BLaER1 (cell line): ENCODE measurements around the gene CPT1B.

ENCODE experiments used
- H3K27ac ChIP-seq: shearing (Covaris generic); formaldehyde crosslinking; 2 replicates; pipeline ENCODE4 v1.8.1; 2022
- H3K27me3 ChIP-seq: shearing (Covaris generic); formaldehyde crosslinking; 2 replicates; pipeline ENCODE4 v1.8.1; 2022
- H3K36me3 ChIP-seq: shearing (Covaris generic); formaldehyde crosslinking; 2 replicates; pipeline ENCODE4 v1.8.1; 2022
- H3K4me1 ChIP-seq: shearing (Covaris generic); formaldehyde crosslinking; 2 replicates; pipeline ENCODE4 v1.8.1; 2022
- H3K4me2 ChIP-seq: shearing (Covaris generic); formaldehyde crosslinking; 2 replicates; pipeline ENCODE4 v1.8.1; 2022
- H3K4me3 ChIP-seq: shearing (Covaris generic); formaldehyde crosslinking; 2 replicates; pipeline ENCODE4 v1.8.1; 2022
- H3K9ac ChIP-seq: shearing (Covaris generic); formaldehyde crosslinking; 2 replicates; pipeline ENCODE4 v1.8.1; 2022
- H3K9me3 ChIP-seq: shearing (Covaris generic); formaldehyde crosslinking; 2 replicates; pipeline ENCODE4 v1.8.1; 2022
- H4K20me1 ChIP-seq: shearing (Covaris generic); formaldehyde crosslinking; 2 replicates; pipeline ENCODE4 v1.8.1; 2022
- Cebpa-rat ChIP-seq: shearing (Covaris generic); IDR thresholded peaks from 2 replicates; pipeline ENCODE4 v1.8.1; 2022

Gene CPT1B

DNA sequence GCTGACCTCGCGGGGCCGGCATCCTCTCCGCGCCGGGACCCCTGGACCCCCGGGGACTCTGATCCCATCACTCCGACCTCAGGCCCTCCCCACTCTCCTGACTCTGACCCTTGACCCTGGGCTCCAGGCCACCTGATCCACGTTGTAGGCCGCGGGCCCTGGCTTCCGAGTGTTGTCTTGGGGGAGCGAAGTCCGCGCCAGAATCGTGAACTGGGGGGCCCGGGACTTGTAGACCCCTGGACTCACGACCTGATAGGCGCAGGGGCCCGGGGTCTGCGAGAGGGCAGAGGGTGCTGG, 47.7 kb downstream of the CPT1B start:
- Histone ChIP-seq H3K4me3 (peak overlapping the region; percentile 63), H3K4me1 (peaks cover 44% of the 10 kb centered on the region), H3K9ac (no peak overlapping the region), H3K27ac (no peak overlapping the region), H3K36me3 (no peaks in the 10 kb centered on the region), H4K20me1 (peaks cover 39% of the 10 kb centered on the region), H3K9me3 (peaks cover 18% of the 10 kb centered on the region), H3K4me2 (peak overlapping the region; percentile 73), H3K27me3 (peaks cover 67% of the 10 kb centered on the region)
- no peak for TF ChIP-seq Cebpa-rat

DNA sequence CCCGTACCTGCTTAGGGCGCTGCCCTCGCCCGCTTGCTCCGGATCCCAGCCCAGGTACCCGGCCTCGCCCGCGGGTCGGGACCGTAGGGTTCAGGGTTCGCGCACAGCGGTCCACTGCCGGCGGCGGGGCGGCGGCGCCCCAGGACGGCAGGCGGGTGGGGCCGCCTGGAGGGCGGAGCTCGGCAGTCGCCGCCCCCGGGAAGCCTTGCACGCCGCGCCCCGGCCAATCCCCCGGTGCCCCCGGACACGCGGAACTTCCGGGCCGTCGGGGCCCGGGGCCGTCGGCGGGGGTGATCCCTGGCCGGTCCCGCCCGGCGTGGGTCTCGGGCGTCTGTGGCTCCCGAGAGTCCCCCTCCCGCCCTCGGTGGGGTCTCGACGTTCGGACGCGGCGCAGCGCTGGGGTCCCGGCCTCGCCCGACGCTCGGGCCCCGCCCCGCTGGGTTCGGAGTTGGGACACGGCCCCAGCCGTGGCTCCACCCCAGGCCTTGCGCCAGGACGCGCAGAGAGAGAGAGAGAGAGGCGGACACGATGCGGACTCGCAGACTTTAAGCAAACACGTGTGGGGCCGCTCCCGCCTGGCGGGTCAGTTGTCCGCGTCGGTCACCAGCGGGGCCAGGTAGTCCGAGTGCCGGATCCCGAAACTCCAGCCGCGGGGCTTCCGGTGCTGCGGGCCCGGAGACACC, 48.2 kb downstream of the CPT1B start, which contains the start of gene TYMP:
TYMP (minus strand) TSS at position 116 of the 683 bp plus-strand sequence. CDS start 303 bp downstream, outside the sequence.
- Histone ChIP-seq H3K9me3 (peaks cover 18% of the 10 kb centered on the region), H3K27me3 (peaks cover 67% of the 10 kb centered on the region), H4K20me1 (peaks cover 39% of the 10 kb centered on the region), H3K4me1 (peaks cover 44% of the 10 kb centered on the region), H3K36me3 (no peaks in the 10 kb centered on the region), H3K4me2 (peak within 1 kb of the TSS; percentile 73), H3K9ac (0 out of 2 replicates have a peak within 1 kb of the TSS, but pooled peaks have one; percentile 10), H3K4me3 (peak within 1 kb of the TSS; percentile 63), H3K27ac (no peak within 1 kb of the TSS)
- no peak for TF ChIP-seq Cebpa-rat

DNA sequence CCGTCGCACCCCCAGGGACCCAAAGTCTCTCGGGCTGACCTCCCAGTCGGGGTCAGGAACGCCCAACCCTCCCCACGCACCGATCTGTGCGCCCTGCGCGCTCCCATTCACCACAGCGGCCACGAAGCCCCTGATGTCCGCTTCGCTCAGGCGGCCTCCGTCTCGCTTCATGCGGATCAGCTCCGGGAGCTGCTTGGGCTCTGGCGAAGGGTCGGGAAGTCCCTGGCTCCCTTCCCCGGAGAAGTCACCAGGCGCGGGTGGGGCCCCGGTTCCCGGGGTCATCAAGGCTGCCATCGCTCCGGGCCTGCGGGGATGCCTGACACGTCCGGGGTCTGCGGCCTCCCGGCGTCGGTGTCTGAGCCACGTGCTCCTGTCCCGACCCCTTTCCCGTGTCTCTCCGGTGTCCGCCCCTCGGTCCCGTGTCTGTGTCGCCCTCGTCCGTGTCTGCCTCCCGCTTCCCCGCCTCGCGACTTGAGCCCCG, 48.8 kb downstream of the CPT1B start:
- H3K36me3 ChIP-seq, result no peaks in the 10 kb centered on the region
- H3K27me3 ChIP-seq, result peaks cover 67% of the 10 kb centered on the region
- peak overlapping the region; percentile 73 for H3K4me2 ChIP-seq
- no peak overlapping the region for H3K9ac ChIP-seq
- H3K4me1 ChIP-seq, result peaks cover 49% of the 10 kb centered on the region
- H3K27ac ChIP-seq, result no peak overlapping the region
- H4K20me1 ChIP-seq, result peaks cover 43% of the 10 kb centered on the region
- H3K4me3 ChIP-seq, result peak overlapping the region; percentile 63
- TF ChIP-seq Cebpa-rat, result no peak
- H3K9me3 ChIP-seq, result peaks cover 18% of the 10 kb centered on the region

DNA sequence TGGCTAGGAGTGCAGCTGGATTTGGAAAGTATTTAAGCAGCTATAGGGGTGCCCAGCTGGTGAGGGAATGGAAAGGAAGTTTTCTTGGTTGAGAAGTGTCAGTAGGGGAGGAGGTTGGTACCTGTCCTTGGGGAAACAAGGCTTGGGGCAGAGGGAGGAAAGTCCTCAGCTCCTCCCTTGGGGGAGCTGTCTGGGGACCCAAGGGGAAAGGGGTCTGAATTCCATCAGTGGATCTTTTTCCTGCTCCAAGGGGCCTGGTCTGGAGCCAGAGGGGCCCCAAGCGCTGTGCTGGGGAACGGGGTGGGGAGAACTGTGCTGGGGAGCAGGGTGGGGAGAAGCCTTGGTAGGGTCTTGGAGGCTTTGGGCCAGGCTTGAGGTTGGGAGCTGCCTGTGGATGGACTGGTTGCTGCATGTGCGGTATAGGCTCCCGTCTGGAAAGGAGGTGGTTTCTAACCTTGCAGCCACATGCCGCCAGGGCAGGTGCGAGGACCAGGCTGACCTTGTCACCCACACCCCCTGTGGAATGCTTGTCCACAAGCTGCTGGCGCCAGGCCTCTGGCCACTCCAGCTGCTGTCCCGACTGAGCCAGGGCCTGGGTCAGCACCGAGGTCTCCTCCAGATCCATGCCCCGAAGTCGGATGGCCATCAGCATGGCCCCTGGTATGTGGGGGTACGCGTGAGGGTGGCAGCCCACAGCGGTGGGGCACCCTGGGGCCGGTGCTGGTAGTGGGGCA, 49.4 kb downstream of the CPT1B start:
- H3K27me3 ChIP-seq, result peaks cover 61% of the 10 kb centered on the region
- peaks cover 50% of the 10 kb centered on the region for H4K20me1 ChIP-seq
- H3K36me3 ChIP-seq, result peaks cover 4% of the 10 kb centered on the region
- peak overlapping the region; percentile 28 for H3K4me2 ChIP-seq
- H3K27ac ChIP-seq, result no peak overlapping the region
- no peak for TF ChIP-seq Cebpa-rat
- no peak overlapping the region for H3K4me3 ChIP-seq
- H3K9me3 ChIP-seq, result peaks cover 18% of the 10 kb centered on the region
- no peak overlapping the region for H3K9ac ChIP-seq
- H3K4me1 ChIP-seq, result peaks cover 55% of the 10 kb centered on the region

DNA sequence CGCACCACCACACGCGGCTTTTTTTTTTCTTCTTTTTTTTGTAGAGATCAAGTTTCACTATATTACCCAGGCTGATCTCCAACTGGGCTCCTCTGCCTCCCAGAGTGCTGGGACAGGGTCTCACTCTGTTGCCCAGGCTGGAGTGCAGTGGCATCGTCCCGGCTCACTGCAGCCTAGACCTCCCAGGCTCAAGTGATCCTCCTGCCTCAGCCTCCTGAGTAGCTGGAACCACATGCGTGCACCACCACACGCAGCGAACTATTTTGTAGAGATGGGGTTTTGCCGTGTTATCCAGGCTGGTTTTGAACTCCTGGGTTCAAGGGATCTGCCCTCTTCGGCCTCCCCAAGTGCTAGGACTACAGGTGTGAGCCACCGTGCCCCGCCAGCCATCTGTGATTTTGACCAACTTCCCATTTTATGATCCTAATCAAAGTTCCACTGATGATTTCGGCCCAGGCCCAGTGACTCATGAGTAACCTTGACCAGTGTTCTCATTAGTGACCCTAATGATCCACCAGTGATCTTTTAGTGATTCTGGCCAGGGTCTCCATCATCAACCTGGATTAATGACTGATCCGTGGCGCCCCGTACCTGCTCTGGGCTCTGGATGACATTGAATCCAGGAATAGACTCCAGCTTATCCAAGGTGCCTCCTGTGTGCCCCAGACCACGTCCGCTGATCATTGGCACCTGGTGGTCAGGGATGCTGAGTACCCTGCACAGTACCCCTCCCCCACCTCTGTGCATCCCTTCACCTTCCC, 50.1 kb downstream of the CPT1B start:
- H3K9me3 ChIP-seq, result peaks cover 18% of the 10 kb centered on the region
- H3K4me2 ChIP-seq, result peak overlapping the region; percentile 28
- H3K36me3 ChIP-seq, result peaks cover 11% of the 10 kb centered on the region
- H3K4me1 ChIP-seq, result peaks cover 57% of the 10 kb centered on the region
- no peak overlapping the region for H3K9ac ChIP-seq
- H4K20me1 ChIP-seq, result peaks cover 57% of the 10 kb centered on the region
- no peak overlapping the region for H3K4me3 ChIP-seq
- TF ChIP-seq Cebpa-rat, result no peak
- peaks cover 53% of the 10 kb centered on the region for H3K27me3 ChIP-seq
- H3K27ac ChIP-seq, result no peak overlapping the region

DNA sequence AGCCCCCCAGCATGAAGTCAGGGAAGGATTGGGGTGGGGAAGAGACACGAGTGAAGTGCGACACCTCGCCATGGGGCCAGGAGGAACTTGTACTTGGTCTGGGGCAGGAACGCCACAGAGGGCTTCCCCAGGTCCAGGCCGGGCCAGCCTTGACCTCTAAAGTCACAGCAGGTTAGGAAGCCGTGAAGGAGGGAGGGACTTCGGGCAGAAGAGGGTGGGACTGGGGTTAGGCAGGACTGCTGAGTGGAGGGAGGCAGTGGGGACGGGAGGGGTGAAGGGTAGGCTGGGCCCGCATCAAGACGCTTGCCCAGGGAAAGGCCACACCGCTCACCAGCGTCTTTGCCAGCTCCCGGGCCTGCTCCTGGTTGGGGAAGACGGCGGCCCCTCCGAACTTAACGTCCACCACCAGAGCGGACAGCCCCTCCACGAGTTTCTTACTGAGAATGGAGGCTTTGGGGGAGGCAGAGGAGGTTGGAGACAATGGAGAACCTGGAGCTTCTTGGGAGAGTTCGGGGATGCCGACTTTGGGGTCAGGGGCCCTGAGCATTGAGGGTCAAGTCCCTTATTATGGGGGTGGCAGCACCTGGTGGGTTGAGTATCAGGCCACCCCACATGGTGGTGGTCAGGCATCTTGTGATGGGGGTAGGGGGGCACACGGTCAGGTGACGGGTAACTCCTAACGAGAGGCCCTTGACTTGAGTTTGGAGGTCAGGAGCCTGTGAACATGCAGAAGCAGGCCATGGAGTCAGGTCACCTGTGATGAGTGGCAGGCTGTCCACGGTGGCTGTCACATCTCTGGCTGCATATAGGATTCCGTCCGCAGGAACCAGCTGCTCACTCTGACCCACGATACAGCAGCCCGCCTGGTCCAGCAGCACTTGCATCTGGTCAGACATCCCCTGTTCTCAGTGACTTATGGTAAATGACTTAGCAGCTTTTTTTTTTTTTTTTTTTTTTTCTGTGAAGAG, 51.1 kb downstream of the CPT1B start:
- Histone ChIP-seq H3K27me3 (peaks cover 44% of the 10 kb centered on the region), H3K27ac (peak overlapping the region; percentile 94), H3K4me3 (peak overlapping the region; percentile 80), H3K9ac (peak overlapping the region; percentile 88), H3K4me1 (peaks cover 57% of the 10 kb centered on the region), H3K36me3 (peaks cover 21% of the 10 kb centered on the region), H4K20me1 (peaks cover 60% of the 10 kb centered on the region), H3K4me2 (peak overlapping the region; percentile 94), H3K9me3 (peaks cover 18% of the 10 kb centered on the region)
- no peak for TF ChIP-seq Cebpa-rat

DNA sequence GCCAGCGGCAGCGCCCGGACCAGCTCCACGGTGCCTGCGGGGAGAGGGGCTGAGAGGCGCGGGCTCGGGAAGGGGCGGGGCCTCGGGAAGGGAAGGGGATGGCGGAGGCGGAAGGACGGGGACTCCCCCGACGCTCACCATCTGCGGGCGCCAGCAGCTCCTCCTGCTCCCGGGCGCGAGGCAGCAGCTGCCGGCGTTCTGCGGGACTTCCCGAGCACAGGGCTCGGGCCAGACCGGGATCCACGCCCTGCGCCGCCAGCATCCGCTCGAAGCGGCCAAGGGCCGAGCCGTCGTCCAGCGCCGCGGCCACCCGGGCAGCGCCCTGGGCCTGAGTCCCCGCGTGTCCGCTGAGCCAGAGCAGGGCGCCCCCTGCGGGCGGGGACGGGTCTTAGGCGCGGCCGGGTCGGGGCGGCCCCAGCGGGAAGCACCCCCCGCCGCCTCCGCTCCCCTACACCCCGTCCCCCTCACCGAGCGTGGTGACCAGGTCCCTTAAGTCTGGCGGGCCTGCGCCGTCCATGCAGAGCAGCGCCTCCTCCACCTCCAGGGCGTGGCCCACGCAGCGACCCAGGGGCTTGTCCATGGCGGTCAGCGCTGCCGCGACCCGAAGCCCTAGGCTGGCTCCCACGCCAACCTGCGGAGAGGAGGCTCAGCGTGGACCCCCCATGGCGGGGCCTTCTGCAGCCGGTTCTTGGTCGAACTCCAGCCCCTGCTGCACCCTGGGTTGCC, 52.0 kb downstream of the CPT1B start:
- Histone ChIP-seq H3K4me2 (peak overlapping the region; percentile 94), H3K9me3 (peaks cover 18% of the 10 kb centered on the region), H3K27me3 (peaks cover 35% of the 10 kb centered on the region), H3K27ac (peak overlapping the region; percentile 94), H3K4me1 (peaks cover 54% of the 10 kb centered on the region), H3K9ac (peak overlapping the region; percentile 88), H4K20me1 (peaks cover 52% of the 10 kb centered on the region), H3K36me3 (peaks cover 29% of the 10 kb centered on the region), H3K4me3 (peak overlapping the region; percentile 80)
- TF ChIP-seq Cebpa-rat, result no peak

DNA sequence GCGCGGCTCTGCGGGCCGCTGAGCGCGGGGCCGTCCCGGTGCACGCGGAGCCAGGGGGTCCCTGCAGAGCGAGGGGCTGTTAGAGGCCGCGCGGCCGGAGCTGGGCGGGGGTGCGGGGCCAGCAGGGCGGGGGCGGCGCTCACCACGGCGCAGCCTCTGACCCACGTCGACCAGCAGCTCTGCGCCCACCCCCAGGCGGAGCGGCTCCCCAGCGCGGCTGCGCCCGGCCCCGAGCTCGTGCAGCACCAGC, 52.4 kb downstream of the CPT1B start:
- peak overlapping the region; percentile 88 for H3K9ac ChIP-seq
- H3K4me3 ChIP-seq, result peak overlapping the region; percentile 80
- peaks cover 16% of the 10 kb centered on the region for H3K9me3 ChIP-seq
- H3K4me2 ChIP-seq, result peak overlapping the region; percentile 94
- H3K27me3 ChIP-seq, result peaks cover 30% of the 10 kb centered on the region
- TF ChIP-seq Cebpa-rat, result no peak
- H4K20me1 ChIP-seq, result peaks cover 47% of the 10 kb centered on the region
- peaks cover 49% of the 10 kb centered on the region for H3K4me1 ChIP-seq
- H3K27ac ChIP-seq, result peak overlapping the region; percentile 94
- H3K36me3 ChIP-seq, result peaks cover 34% of the 10 kb centered on the region
